K562 (cell line): Measurements from ENCODE around the gene TTC9B. TPM values are rescaled to one million over a fixed set of nuclear protein-coding genes. Genes with fewer than 3 reads are reported as not detected.

Source experiments
- ATAC-seq: fragments of 200-7000 bp; cut with Tn5 transposase; 3 replicates; pipeline ENCODE4 v1.9.1; 2020; ENCODE audit warnings: moderate library complexity
- BruUV-seq: library from RNA; stranded (reverse); fragments of 400-500 nt; replicated peaks from 2 replicates; lab custom pipeline; 2021; lab: Mats Ljungman, UMichigan
- CTCF ChIA-PET: fragments of 300-600 bp; formaldehyde crosslinking; extraction: SDS; loops from one replicate; lab custom pipeline; 2021; ENCODE audit warnings: low intra/inter-chr PET ratio; lab: Yijun Ruan, JAX
- POLR2A ChIA-PET: fragments of 300-600, 350-650 bp; sonication (Branson Sonifier 250); formaldehyde crosslinking; extraction: SDS; loops from one replicate; lab custom pipeline; 2021; ENCODE audit warnings: antibody characterized with exemption, inconsistent platforms; lab: Yijun Ruan, JAX
- DNase-seq, 4 experiments: peaks; one replicate each; pipeline versions ENCODE4 v3.0.0 to v3.0.0-alpha.2; 2011 to 2018; ENCODE audit warnings: low spot score in 3 of 4, mixed read lengths in 3 of 4; ENCODE audit errors: extremely low read depth in 1 of 4
- FAIRE-seq: peaks from 2 replicates; lab custom pipeline; 2011; peaks lifted over from hg19 to GRCh38; lab: Jason Lieb, UNC
- H2AFZ ChIP-seq: 2 replicates; pipeline ENCODE4 v1.6.0; 2011; ENCODE audit warnings: low read depth, low read length, control low read depth, inconsistent platforms
- H3K27ac ChIP-seq: fragments of 200-600 bp; 3 replicates; pipeline ENCODE4 v1.8.0; 2011; ENCODE audit warnings: low read depth, mild to moderate bottlenecking, control low read depth, inconsistent platforms, low read length, moderate library complexity, mixed read lengths; ENCODE audit errors: extremely low read depth
- H3K27me3 ChIP-seq, 2 experiments: fragments of 300-600 bp in 1 of 2; 2 replicates in 1 of 2; 3 replicates in 1 of 2; pipeline versions ENCODE4 v1.6.0 to v1.8.0; 2011; ENCODE audit warnings: inconsistent platforms in 2 of 2, low read length in 2 of 2, mild to moderate bottlenecking in 1 of 2, mixed read lengths in 1 of 2, moderate library complexity in 1 of 2; ENCODE audit not compliant: control insufficient read depth in 2 of 2, insufficient read depth in 2 of 2
- H3K36me3 ChIP-seq: fragments of 300-600 bp; 3 replicates; pipeline ENCODE4 v1.8.0; 2011; ENCODE audit warnings: mild to moderate bottlenecking, low read length, inconsistent platforms; ENCODE audit not compliant: control insufficient read depth, insufficient read depth
- H3K4me1 ChIP-seq, 2 experiments: fragments of 200-600 bp in 1 of 2; replicated peaks in 1 of 2; 2 replicates in 1 of 2; 3 replicates in 1 of 2; pipeline versions ENCODE4 v1.5.1 to v1.8.0; 2011; ENCODE audit warnings: inconsistent platforms in 2 of 2, low read length in 2 of 2, mild to moderate bottlenecking in 1 of 2, mixed read lengths in 1 of 2, moderate library complexity in 1 of 2; ENCODE audit not compliant: control insufficient read depth in 2 of 2, insufficient read depth in 2 of 2
- H3K4me2 ChIP-seq: 2 replicates; pipeline ENCODE4 v1.6.1; 2011; ENCODE audit warnings: low read length, control low read depth, inconsistent platforms, mixed read lengths; ENCODE audit not compliant: insufficient read depth
- H3K4me3 ChIP-seq: fragments of 200-600 bp; sonication (generic), shearing (Covaris generic); 2 replicates; pipeline ENCODE4 v1.5.1; 2016; ENCODE audit warnings: control low read depth, inconsistent platforms
- H3K79me2 ChIP-seq: fragments of 200-600 bp; 3 replicates; pipeline ENCODE4 v1.8.0; 2011; ENCODE audit warnings: low read length, inconsistent platforms; ENCODE audit not compliant: control insufficient read depth, insufficient read depth
- H3K9ac ChIP-seq, 2 experiments: 2 replicates each; pipeline versions ENCODE4 v1.6.0 to v1.6.1; 2011; ENCODE audit warnings: low read depth in 2 of 2, low read length in 2 of 2, control low read depth in 1 of 2, inconsistent platforms in 1 of 2, mild to moderate bottlenecking in 1 of 2, mixed read lengths in 1 of 2; ENCODE audit not compliant: insufficient read depth in 1 of 2
- H3K9me1 ChIP-seq: one replicate; pipeline ENCODE4 v1.6.0; 2011; ENCODE audit warnings: inconsistent platforms, mild to moderate bottlenecking, low read length, moderate library complexity; ENCODE audit not compliant: control insufficient read depth, insufficient read depth
- H3K9me3 ChIP-seq: replicated peaks from 2 replicates; pipeline ENCODE4 v1.5.1; 2011; ENCODE audit warnings: low read depth, low read length, inconsistent platforms; ENCODE audit not compliant: control insufficient read depth, insufficient read depth
- H4K20me1 ChIP-seq: replicated peaks from 2 replicates; pipeline ENCODE4 v1.6.1; 2011; ENCODE audit warnings: low read length, inconsistent platforms, mixed read lengths; ENCODE audit not compliant: control insufficient read depth, insufficient read depth
- BACH1 ChIP-seq: fragments of 200-800 bp; sonication (Bioruptor generic); IDR thresholded peaks from 2 replicates; pipeline ENCODE4 v1.6.1; 2016; ENCODE audit warnings: missing genetic modification characterization, missing compliant biosample characterization
- HMGN3 ChIP-seq: IDR thresholded peaks from 2 replicates; pipeline ENCODE4 v1.6.1; 2011; ENCODE audit warnings: borderline replicate concordance, low read depth, mild to moderate bottlenecking, mixed read lengths, low read length; ENCODE audit not compliant: insufficient read length; ENCODE audit errors: extremely low read depth
- PHB ChIP-seq: fragments of 250-450 bp; sonication (Bioruptor Pico); IDR thresholded peaks from 2 replicates; pipeline ENCODE4 v1.5.0; 2021
- RREB1 ChIP-seq: fragments of 250-450 bp; sonication (Bioruptor Pico); IDR thresholded peaks from 2 replicates; pipeline ENCODE4 v1.4.0; 2020
- SMARCC2 ChIP-seq: fragments of 450-650 bp; IDR thresholded peaks from 2 replicates; pipeline ENCODE4 v1.6.1; 2017; ENCODE audit warnings: antibody characterized with exemption, moderate library complexity, mild to moderate bottlenecking, low read depth
- U2AF2 ChIP-seq: fragments of 200-400 bp; formaldehyde crosslinking; optimal IDR thresholded peaks from 2 replicates; pipeline ENCODE3; 2017; ENCODE audit warnings: low read depth, mild to moderate bottlenecking, low read length
- ZBTB33 ChIP-seq: sonication (generic); formaldehyde crosslinking; IDR thresholded peaks from 2 replicates; pipeline ENCODE4 v1.8.1; 2023; ENCODE audit warnings: mild to moderate bottlenecking, missing genetic modification reagents
- whole genome bisulfite sequencing: fragments of 100-300 bp; shearing (Covaris generic); methylation state at CpG from one replicate; pipeline ENCODE4 v1.1.6; 2016; ENCODE audit warnings: low coverage, mixed read lengths; ENCODE audit not compliant: insufficient coverage; ENCODE audit errors: missing lambda C conversion rate; 5-methylcytosine and 5-hydroxymethylcytosine counted together
- in situ Hi-C: fragments of 300-500 bp; cut with MboI; formaldehyde crosslinking; loops from 4 replicates; pipeline ENCODE4 v1.15.0; 2018; ENCODE audit warnings: inconsistent platforms, mixed read lengths
- intact Hi-C: fragments of 100-400 bp; cut with micrococcal nuclease; formaldehyde crosslinking; loops from 2 replicates; pipeline ENCODE4 v1.14.2; 2022
- polyA plus RNA-seq, 8 experiments: library from polyadenylated mRNA; depleted of rRNA in 4 of 8; stranded (reverse) in 5 of 8; unstranded in 3 of 8; fragments of >200 nt; fragmentation: Nextera tagmentation in 2 of 8; fragmentation: Illumina TruSeq in 1 of 8; extraction: Ambion mirVana in 2 of 8; extraction: Trizol in 1 of 8; gene quantifications; 2 replicates each; pipeline versions ENCODE4 v1.2.1 to v1.2.3, GENCODE V29; 2011 to 2014; ENCODE audit warnings: inconsistent platforms in 1 of 8, missing spikeins in 1 of 8
- total RNA-seq, 7 experiments: library from RNA; depleted of rRNA in 6 of 7; stranded (reverse); fragments of >200 nt in 6 of 7; fragmentation: Illumina TruSeq in 2 of 7; extraction: Trizol in 2 of 7; gene quantifications; 2 replicates each; pipeline versions ENCODE4 v1.2.1 to v1.2.3, GENCODE V29; 2011 to 2021; ENCODE audit warnings: low replicate concordance in 1 of 7

The TTC9B gene
- total and polyA plus RNA-seq, 9 of the 15 experiments (the other 6 are each of a cell fraction or from before 2014, with no cell fraction given), result 0.06 to 0.14 TPM; not detected in 7

- intact Hi-C loops, result loop anchor here (5.0 kb wide), 1 partner anchor 39 kb away; no protein-coding TSS in a partner anchor
- Histone ChIP-seq H2AFZ (no peak overlapping the region), H3K27ac (peak overlapping the region; percentile 70; the same call in 1 of the 3 replicates), H3K27me3 (no peaks in the 10 kb centered on the region), H3K9me1 (no peaks in the 10 kb centered on the region), H3K9ac (peak overlapping the region in 1 of 2 experiments; percentile 73; a peak in 2 of 4 replicates), H3K4me1 (peaks cover 25 to 52% of the 10 kb centered on the region in 2 experiments), H3K4me2 (no peak overlapping the region), H4K20me1 (no peaks in the 10 kb centered on the region), H3K36me3 (peaks cover 50% of the 10 kb centered on the region; the same call in 2 of the 3 replicates), H3K79me2 (no peaks in the 10 kb centered on the region), H3K4me3 (no peak overlapping the region), H3K9me3 (no peaks in the 10 kb centered on the region)
- peak; percentile 12; the same call in 2 of the 3 replicates for ATAC-seq
- CTCF ChIA-PET, result interaction anchor here (0.6 kb wide), 1 partner anchor 185 kb away, joined by 3 read pairs; no protein-coding TSS in a partner anchor
- 87% methylated on average over 17 of the region's 25 CpGs for WGBS
- POLR2A ChIA-PET, result interaction anchor here (0.6 to 2.0 kb wide), 3 partner anchors 15 to 461 kb away, joined by 3 to 7 read pairs (median 6); partner anchors contain the start of gene TTC9B
- no TSS peak for BruUV-seq
- in situ Hi-C loops, result no loop called here
- no peak for DNase-seq
- no peak for FAIRE-seq
- TF ChIP-seq BACH1 (no peak), RREB1 (CRISPR knock-in tag) (no peak), U2AF2 (no peak), HMGN3 (peak; percentile 14), ZBTB33 (CRISPR knock-in tag) (peak; percentile 4; the same call in 1 of the 2 replicates), SMARCC2 (no peak), PHB (CRISPR knock-in tag) (no peak)
These were observed 15.0 kb upstream of the TTC9B start for GRCh38 chr19:40232949-40233810.
